Measurements from ENCODE around the gene HNRNPA3.

DNA sequence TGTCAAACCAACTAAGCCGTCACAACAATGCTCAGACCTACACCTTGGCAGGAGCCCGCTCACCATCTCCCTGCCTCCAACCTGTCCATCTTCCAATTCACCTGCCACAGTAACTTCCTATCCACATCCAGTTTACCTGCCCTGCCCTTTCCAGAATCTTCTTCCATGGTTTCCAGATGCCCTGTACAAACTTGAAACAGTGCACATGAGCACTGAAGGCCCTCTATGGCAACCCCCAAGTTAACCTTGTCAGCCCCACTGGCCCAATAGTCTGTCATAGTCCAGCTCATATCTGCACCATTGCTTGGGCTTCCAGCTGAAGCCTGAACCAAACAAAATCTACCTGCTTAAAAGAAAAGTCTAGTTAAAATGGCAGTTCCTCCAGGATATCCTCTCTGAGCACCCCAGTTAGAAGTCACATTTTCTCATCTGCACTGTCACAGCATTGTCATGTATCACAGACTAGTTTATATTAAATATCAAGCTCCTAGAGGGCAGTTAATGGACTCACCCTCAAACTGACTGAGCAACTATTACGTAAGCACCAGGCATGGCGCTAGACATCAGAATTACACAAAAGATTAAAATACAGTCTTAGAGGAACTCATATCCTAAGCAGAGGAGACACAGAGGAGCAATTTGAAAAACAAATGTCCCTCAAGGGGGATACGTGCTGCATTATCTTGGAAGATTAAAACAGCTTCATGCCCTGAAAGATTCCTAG, 40.4 kb downstream of the HNRNPA3 start:
- TF ChIP-seq, protein P1, sequence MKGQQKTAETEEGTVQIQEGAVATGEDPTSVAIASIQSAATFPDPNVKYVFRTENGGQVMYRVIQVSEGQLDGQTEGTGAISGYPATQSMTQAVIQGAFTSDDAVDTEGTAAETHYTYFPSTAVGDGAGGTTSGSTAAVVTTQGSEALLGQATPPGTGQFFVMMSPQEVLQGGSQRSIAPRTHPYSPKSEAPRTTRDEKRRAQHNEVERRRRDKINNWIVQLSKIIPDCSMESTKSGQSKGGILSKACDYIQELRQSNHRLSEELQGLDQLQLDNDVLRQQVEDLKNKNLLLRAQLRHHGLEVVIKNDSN (CRISPR knock-in tag; IDR thresholded peaks at IDR 0.05), result no peak
- TF ChIP-seq, protein P2, sequence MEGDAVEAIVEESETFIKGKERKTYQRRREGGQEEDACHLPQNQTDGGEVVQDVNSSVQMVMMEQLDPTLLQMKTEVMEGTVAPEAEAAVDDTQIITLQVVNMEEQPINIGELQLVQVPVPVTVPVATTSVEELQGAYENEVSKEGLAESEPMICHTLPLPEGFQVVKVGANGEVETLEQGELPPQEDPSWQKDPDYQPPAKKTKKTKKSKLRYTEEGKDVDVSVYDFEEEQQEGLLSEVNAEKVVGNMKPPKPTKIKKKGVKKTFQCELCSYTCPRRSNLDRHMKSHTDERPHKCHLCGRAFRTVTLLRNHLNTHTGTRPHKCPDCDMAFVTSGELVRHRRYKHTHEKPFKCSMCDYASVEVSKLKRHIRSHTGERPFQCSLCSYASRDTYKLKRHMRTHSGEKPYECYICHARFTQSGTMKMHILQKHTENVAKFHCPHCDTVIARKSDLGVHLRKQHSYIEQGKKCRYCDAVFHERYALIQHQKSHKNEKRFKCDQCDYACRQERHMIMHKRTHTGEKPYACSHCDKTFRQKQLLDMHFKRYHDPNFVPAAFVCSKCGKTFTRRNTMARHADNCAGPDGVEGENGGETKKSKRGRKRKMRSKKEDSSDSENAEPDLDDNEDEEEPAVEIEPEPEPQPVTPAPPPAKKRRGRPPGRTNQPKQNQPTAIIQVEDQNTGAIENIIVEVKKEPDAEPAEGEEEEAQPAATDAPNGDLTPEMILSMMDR (IDR thresholded peaks at IDR 0.05), result no peak
- TF ChIP-seq FOXJ3 (CRISPR knock-in tag; IDR thresholded peaks at IDR 0.05; ENCODE audit: borderline replicate concordance) (no peak), SP1 (CRISPR knock-in tag; conservative IDR thresholded peaks at IDR 0.05) (no peak), RELA (CRISPR knock-in tag; IDR thresholded peaks at IDR 0.05; ENCODE audit: borderline replicate concordance) (no peak), TEAD4 (CRISPR knock-in tag; IDR thresholded peaks at IDR 0.05) (no peak), NR1H2 (CRISPR knock-in tag; IDR thresholded peaks at IDR 0.05) (no peak), RORB (CRISPR knock-in tag; IDR thresholded peaks at IDR 0.05) (no peak), ZBTB21 (CRISPR knock-in tag; IDR thresholded peaks at IDR 0.05; ENCODE audit: borderline replicate concordance) (no peak)
- TF ChIP-seq, protein P3, sequence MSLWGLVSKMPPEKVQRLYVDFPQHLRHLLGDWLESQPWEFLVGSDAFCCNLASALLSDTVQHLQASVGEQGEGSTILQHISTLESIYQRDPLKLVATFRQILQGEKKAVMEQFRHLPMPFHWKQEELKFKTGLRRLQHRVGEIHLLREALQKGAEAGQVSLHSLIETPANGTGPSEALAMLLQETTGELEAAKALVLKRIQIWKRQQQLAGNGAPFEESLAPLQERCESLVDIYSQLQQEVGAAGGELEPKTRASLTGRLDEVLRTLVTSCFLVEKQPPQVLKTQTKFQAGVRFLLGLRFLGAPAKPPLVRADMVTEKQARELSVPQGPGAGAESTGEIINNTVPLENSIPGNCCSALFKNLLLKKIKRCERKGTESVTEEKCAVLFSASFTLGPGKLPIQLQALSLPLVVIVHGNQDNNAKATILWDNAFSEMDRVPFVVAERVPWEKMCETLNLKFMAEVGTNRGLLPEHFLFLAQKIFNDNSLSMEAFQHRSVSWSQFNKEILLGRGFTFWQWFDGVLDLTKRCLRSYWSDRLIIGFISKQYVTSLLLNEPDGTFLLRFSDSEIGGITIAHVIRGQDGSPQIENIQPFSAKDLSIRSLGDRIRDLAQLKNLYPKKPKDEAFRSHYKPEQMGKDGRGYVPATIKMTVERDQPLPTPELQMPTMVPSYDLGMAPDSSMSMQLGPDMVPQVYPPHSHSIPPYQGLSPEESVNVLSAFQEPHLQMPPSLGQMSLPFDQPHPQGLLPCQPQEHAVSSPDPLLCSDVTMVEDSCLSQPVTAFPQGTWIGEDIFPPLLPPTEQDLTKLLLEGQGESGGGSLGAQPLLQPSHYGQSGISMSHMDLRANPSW (CRISPR knock-in tag; conservative IDR thresholded peaks at IDR 0.05; ENCODE audit: low read depth), result no peak
- TF ChIP-seq, protein P4, sequence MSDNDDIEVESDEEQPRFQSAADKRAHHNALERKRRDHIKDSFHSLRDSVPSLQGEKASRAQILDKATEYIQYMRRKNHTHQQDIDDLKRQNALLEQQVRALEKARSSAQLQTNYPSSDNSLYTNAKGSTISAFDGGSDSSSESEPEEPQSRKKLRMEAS (CRISPR knock-in tag; IDR thresholded peaks at IDR 0.05), result no peak
- TF ChIP-seq, protein P5, sequence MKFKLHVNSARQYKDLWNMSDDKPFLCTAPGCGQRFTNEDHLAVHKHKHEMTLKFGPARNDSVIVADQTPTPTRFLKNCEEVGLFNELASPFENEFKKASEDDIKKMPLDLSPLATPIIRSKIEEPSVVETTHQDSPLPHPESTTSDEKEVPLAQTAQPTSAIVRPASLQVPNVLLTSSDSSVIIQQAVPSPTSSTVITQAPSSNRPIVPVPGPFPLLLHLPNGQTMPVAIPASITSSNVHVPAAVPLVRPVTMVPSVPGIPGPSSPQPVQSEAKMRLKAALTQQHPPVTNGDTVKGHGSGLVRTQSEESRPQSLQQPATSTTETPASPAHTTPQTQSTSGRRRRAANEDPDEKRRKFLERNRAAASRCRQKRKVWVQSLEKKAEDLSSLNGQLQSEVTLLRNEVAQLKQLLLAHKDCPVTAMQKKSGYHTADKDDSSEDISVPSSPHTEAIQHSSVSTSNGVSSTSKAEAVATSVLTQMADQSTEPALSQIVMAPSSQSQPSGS (CRISPR knock-in tag; IDR thresholded peaks at IDR 0.05; ENCODE audit: borderline replicate concordance, low read depth), result no peak
- TF ChIP-seq, protein P6, sequence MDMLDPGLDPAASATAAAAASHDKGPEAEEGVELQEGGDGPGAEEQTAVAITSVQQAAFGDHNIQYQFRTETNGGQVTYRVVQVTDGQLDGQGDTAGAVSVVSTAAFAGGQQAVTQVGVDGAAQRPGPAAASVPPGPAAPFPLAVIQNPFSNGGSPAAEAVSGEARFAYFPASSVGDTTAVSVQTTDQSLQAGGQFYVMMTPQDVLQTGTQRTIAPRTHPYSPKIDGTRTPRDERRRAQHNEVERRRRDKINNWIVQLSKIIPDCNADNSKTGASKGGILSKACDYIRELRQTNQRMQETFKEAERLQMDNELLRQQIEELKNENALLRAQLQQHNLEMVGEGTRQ (CRISPR knock-in tag; IDR thresholded peaks at IDR 0.05), result no peak

Data from WTC11 (cell line).